Fibroblast of lung (primary cell): Measurements from ENCODE around the gene ASXL1. TPM values are rescaled to one million over a fixed set of nuclear protein-coding genes. Genes with fewer than 3 reads are reported as not detected.

ENCODE experiments used
- DNase-seq, 2 donors: peaks; one replicate each; pipeline versions ENCODE4 v3.0.0 to v3.0.0-alpha.2; 2010; ENCODE audit warnings: low read depth in 2 of 2
- H2AFZ ChIP-seq: 2 replicates; pipeline ENCODE4 v1.5.1; 2012; ENCODE audit warnings: low read length, control low read depth, inconsistent platforms
- H3K27ac ChIP-seq: 2 replicates; pipeline ENCODE4 v1.5.1; 2011; ENCODE audit warnings: low read length, control low read depth; ENCODE audit not compliant: insufficient read depth
- H3K27me3 ChIP-seq: 2 replicates; pipeline ENCODE4 v1.5.1; 2011; ENCODE audit warnings: mild to moderate bottlenecking, low read length; ENCODE audit not compliant: control insufficient read depth, insufficient read depth
- H3K36me3 ChIP-seq: 2 replicates; pipeline ENCODE4 v1.5.1; 2011; ENCODE audit warnings: low read length; ENCODE audit not compliant: control insufficient read depth, insufficient read depth
- H3K4me1 ChIP-seq: 2 replicates; pipeline ENCODE4 v1.5.1; 2011; ENCODE audit warnings: low read length; ENCODE audit not compliant: control insufficient read depth, insufficient read depth; ENCODE audit errors: extremely low read depth
- H3K4me2 ChIP-seq: 2 replicates; pipeline ENCODE4 v1.5.1; 2011; ENCODE audit warnings: low read length, control low read depth; ENCODE audit not compliant: insufficient read depth; ENCODE audit errors: extremely low read depth
- H3K4me3 ChIP-seq, 4 experiments: fragments of 200-600 bp in 1 of 4; sonication (generic) in 1 of 4; replicated peaks in 1 of 4; 2 replicates each; pipeline ENCODE4 v1.5.1; 2011 to 2016; ENCODE audit warnings: low read length in 4 of 4, low read depth in 3 of 4, mild to moderate bottlenecking in 3 of 4, control low read depth in 2 of 4, inconsistent platforms in 1 of 4, mixed read lengths in 1 of 4; ENCODE audit not compliant: insufficient read depth in 1 of 4; ENCODE audit errors: control extremely low read depth in 1 of 4
- H3K79me2 ChIP-seq: 2 replicates; pipeline ENCODE4 v1.5.1; 2012; ENCODE audit warnings: mild to moderate bottlenecking, low read length, inconsistent platforms; ENCODE audit not compliant: control insufficient read depth, insufficient read depth
- H3K9ac ChIP-seq: 2 replicates; pipeline ENCODE4 v1.5.1; 2011; ENCODE audit warnings: mild to moderate bottlenecking, low read length, control low read depth; ENCODE audit not compliant: insufficient read depth
- H3K9me3 ChIP-seq: 2 replicates; pipeline ENCODE4 v1.5.1; 2012; ENCODE audit warnings: low read depth, low read length; ENCODE audit not compliant: control insufficient read depth, insufficient read depth
- H4K20me1 ChIP-seq: 2 replicates; pipeline ENCODE4 v1.5.1; 2011; ENCODE audit warnings: low read length; ENCODE audit not compliant: control insufficient read depth, insufficient read depth; ENCODE audit errors: extremely low read depth
- EZH2 ChIP-seq: IDR thresholded peaks from 2 replicates; pipeline ENCODE4 v1.5.1; 2012; ENCODE audit warnings: low read length, control low read depth, mild to moderate bottlenecking; ENCODE audit errors: missing control alignments
- polyA plus RNA-seq, 2 donors: library from polyadenylated mRNA; depleted of rRNA in 1 of 2; stranded (reverse) in 1 of 2; unstranded in 1 of 2; fragments of >200 nt; gene quantifications; 2 replicates each; pipeline ENCODE4 v1.2.1, GENCODE V29; 2011 to 2012; ENCODE audit warnings: missing spikeins in 1 of 2
- total RNA-seq: library from RNA; depleted of rRNA; stranded (reverse); fragments of >200 nt; gene quantifications from 2 replicates; pipeline ENCODE4 v1.2.1, GENCODE V29; 2014
- TF ChIP-seq, protein P1 (sequence below), 2 donors: IDR thresholded peaks in 1 of 2; conservative IDR thresholded peaks in 1 of 2; 1 replicate in 1 of 2; 2 replicates in 1 of 2; pipeline ENCODE4 v1.5.1; 2011 to 2012; ENCODE audit warnings: low read length in 2 of 2, control low read depth in 1 of 2, inconsistent platforms in 1 of 2, low read depth in 1 of 2, mild to moderate bottlenecking in 1 of 2

ASXL1 gene
- total and polyA plus RNA-seq, 2 donors (not counting 1 experiment from before 2014, with no cell fraction given) = 38.0 to 41.1 TPM

DNA sequence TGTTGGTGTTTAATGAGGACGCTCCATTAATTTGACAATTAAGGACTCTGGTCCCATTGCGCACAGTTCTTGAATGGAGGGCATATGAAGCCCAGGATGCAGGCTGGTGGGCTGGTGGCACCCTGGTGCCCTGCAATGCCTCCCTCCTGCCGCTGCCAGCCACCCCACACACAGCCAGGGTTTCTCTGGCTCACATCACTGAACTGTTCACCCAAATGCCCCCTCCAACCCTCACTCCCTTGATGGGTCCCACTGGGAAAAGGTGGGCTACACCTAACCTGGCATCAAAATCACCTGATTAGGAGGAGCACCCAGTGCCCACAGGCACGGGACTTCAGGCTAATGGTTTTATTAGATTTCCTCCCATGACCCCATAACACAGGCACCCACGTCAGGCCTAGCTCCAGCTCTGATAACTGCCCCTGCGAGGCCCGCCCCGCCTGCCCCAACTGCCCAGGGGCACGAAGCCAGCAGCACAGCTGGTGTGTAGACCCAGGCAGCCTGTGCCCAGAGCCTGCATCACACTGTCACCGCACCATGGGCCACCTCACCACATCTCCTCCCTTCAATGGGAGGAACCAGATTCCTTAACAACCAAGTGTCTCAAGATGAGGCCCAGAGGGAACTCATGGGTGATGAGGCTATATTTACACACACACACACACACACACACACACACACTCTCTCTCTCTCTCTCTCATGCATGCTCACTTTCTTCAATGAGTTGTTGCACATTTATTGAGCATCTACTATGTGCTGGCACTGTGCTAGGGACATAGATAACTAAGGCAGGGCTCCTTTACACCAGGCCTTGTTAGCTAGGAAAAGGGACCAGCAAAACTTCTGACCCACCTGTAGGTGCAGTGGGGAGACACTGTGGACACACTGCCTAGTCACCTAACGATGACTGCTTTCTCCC lies 119.7 kb downstream of the ASXL1 start:
- TF ChIP-seq, protein P1, sequence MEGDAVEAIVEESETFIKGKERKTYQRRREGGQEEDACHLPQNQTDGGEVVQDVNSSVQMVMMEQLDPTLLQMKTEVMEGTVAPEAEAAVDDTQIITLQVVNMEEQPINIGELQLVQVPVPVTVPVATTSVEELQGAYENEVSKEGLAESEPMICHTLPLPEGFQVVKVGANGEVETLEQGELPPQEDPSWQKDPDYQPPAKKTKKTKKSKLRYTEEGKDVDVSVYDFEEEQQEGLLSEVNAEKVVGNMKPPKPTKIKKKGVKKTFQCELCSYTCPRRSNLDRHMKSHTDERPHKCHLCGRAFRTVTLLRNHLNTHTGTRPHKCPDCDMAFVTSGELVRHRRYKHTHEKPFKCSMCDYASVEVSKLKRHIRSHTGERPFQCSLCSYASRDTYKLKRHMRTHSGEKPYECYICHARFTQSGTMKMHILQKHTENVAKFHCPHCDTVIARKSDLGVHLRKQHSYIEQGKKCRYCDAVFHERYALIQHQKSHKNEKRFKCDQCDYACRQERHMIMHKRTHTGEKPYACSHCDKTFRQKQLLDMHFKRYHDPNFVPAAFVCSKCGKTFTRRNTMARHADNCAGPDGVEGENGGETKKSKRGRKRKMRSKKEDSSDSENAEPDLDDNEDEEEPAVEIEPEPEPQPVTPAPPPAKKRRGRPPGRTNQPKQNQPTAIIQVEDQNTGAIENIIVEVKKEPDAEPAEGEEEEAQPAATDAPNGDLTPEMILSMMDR (conservative IDR thresholded peaks at IDR 0.05 in 1 of 2, IDR thresholded peaks at IDR 0.05 in 1 of 2; ENCODE audit: low read depth in 1 of 2, low read length in 2 of 2) = no peak
- no peak for TF ChIP-seq EZH2
- Histone ChIP-seq H3K4me1 (peaks cover 24% of the 10 kb centered on the region), H4K20me1 (no peaks in the 10 kb centered on the region), H3K27me3 (no peaks in the 10 kb centered on the region), H3K9ac (no peak overlapping the region), H3K4me2 (no peak overlapping the region), H3K4me3 (no peak overlapping the region), H3K79me2 (peaks cover 17% of the 10 kb centered on the region), H3K36me3 (no peaks in the 10 kb centered on the region), H3K27ac (no peak overlapping the region), H3K9me3 (no peaks in the 10 kb centered on the region), H2AFZ (no peak overlapping the region)
- no peak for DNase-seq

DNA sequence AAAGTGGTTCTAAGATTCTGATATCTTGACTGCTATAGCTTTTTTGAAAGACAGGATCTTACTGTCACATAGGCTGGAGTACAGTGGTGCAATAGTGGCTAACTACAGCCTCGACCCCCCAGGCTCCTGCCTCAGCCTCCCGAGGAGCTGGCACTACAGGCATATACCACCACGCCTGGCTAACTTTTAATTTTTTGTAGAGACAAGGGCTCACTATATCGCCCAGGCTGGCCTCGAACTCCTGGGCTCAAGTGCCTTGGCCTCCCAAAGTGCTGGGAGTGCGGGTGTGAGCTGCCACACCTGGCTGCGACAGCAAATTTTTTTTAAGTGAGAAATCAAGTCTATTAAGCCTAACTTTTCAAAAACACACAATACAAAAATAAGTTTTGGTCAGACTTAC lies 120.4 kb downstream of the ASXL1 start:
- Histone ChIP-seq H3K4me1 (peaks cover 20% of the 10 kb centered on the region), H3K36me3 (no peaks in the 10 kb centered on the region), H3K79me2 (peaks cover 12% of the 10 kb centered on the region), H3K27ac (no peak overlapping the region), H4K20me1 (no peaks in the 10 kb centered on the region), H3K27me3 (no peaks in the 10 kb centered on the region), H3K4me3 (no peak overlapping the region), H3K9ac (no peak overlapping the region), H3K9me3 (no peaks in the 10 kb centered on the region), H2AFZ (no peak overlapping the region), H3K4me2 (no peak overlapping the region)
- TF ChIP-seq EZH2 = no peak
- TF ChIP-seq, protein P1 (conservative IDR thresholded peaks at IDR 0.05 in 1 of 2, IDR thresholded peaks at IDR 0.05 in 1 of 2; ENCODE audit: low read depth in 1 of 2, low read length in 2 of 2) = no peak
- DNase-seq = no peak

DNA sequence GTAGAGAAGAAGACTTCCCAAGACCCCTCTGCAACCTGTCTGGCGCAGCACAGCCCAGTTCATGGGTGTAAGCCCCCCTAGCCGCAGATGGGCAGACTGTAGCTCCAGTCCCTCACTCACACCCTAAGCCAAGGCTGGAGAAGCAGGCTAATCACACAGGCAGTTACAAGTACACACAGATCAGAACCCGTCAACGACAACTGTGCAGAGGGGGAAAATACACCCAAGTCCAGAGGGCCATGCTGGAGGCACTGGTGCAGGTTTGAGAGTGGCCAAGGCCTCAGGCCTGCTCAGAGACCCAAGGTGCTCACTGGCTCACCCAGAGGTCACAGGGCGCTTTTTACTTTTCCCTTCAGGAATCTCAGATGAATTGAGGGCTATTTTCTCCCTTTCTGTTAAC lies 120.9 kb downstream of the ASXL1 start:
- Histone ChIP-seq H3K27me3 (no peaks in the 10 kb centered on the region), H3K4me1 (peaks cover 17% of the 10 kb centered on the region), H3K36me3 (no peaks in the 10 kb centered on the region), H3K79me2 (peaks cover 9% of the 10 kb centered on the region), H2AFZ (no peak overlapping the region), H3K4me3 (no peak overlapping the region), H3K4me2 (no peak overlapping the region), H4K20me1 (no peaks in the 10 kb centered on the region), H3K27ac (no peak overlapping the region), H3K9me3 (no peaks in the 10 kb centered on the region), H3K9ac (no peak overlapping the region)
- TF ChIP-seq EZH2 = no peak
- TF ChIP-seq, protein P1 (conservative IDR thresholded peaks at IDR 0.05 in 1 of 2, IDR thresholded peaks at IDR 0.05 in 1 of 2; ENCODE audit: low read depth in 1 of 2, low read length in 2 of 2) = no peak
- DNase-seq = no peak
